Breast epithelium (tissue), 4 donors: ENCODE measurements around the gene RETREG3. TPM values are rescaled to one million over a fixed set of nuclear protein-coding genes. Genes with fewer than 3 reads are reported as not detected.
A peak's percentile ranks its signal among the peaks of the same experiment; 100 is the strongest.

Source experiments
- DNase-seq, 2 donors: peaks; one replicate each; pipeline ENCODE4 v3.0.0-alpha.2; 2019; ENCODE audit warnings: low spot score in 2 of 2
- H3K27ac ChIP-seq, 2 donors: fragments of 200-600 bp; sonication (generic) in 1 of 2; one replicate each; pipeline ENCODE4 v1.5.1; 2016 to 2019; ENCODE audit warnings: mild to moderate bottlenecking in 1 of 2
- H3K27me3 ChIP-seq, 2 donors: fragments of 200-600 bp; sonication (generic) in 1 of 2; one replicate each; pipeline versions ENCODE4 v1.5.1 to v1.6.0; 2017 to 2019; ENCODE audit warnings: control low read depth in 1 of 2, mild to moderate bottlenecking in 1 of 2
- H3K36me3 ChIP-seq: fragments of 200-600 bp; one replicate; pipeline ENCODE4 v1.5.1; 2019
- H3K4me1 ChIP-seq, 2 donors: fragments of 200-600 bp; sonication (generic); one replicate each; pipeline ENCODE4 v1.5.1; 2016 to 2019; ENCODE audit warnings: control low read depth in 1 of 2
- H3K4me3 ChIP-seq, 3 donors: fragments of 200-600 bp; sonication (generic); 1 replicate in 2 of 3; 2 replicates in 1 of 3; pipeline ENCODE4 v1.5.1; 2016 to 2019; ENCODE audit warnings: mild to moderate bottlenecking in 3 of 3, moderate library complexity in 2 of 3
- H3K9me3 ChIP-seq, 2 donors: fragments of 200-600 bp; sonication (generic) in 1 of 2; one replicate each; pipeline ENCODE4 v1.5.1; 2016 to 2019; ENCODE audit warnings: control low read depth in 1 of 2
- CTCF ChIP-seq, 3 donors: fragments of 450-650 bp; IDR thresholded peaks; one replicate each; pipeline ENCODE4 v1.5.1; 2016 to 2017; ENCODE audit warnings: antibody characterized with exemption in 3 of 3, mild to moderate bottlenecking in 3 of 3, moderate library complexity in 3 of 3
- POLR2A ChIP-seq: fragments of 450-650 bp; IDR thresholded peaks from one replicate; pipeline ENCODE4 v1.6.1; 2016; ENCODE audit warnings: antibody characterized with exemption, mild to moderate bottlenecking, moderate library complexity
- POLR2AphosphoS5 ChIP-seq, 3 donors: sonication (generic); formaldehyde crosslinking; IDR thresholded peaks; one replicate each; pipeline ENCODE4 v1.6.1; 2017; ENCODE audit warnings: antibody characterized with exemption in 3 of 3
- intact Hi-C: fragments of 100-400 bp; cut with DNase I; formaldehyde crosslinking; loops from one replicate; pipeline ENCODE4 v1.15.1; 2023; ENCODE audit warnings: low total_unique reads
- total RNA-seq, 3 donors: library from RNA; depleted of rRNA; stranded (reverse); fragments of >200 nt; gene quantifications; one replicate each; pipeline ENCODE4 v1.1.0, GENCODE V29; 2016

Gene RETREG3
- 10 to 100 TPM; 58.7 to 85.8 (median 62.4) TPM for total RNA-seq

GRCh38 chr17:42609182-42609813, at the start of gene RETREG3, which contains the start of gene TUBG1:
Gene RETREG3 (minus strand): TSS chr17:42609374. CDS start chr17:42609324, 50 bp downstream.
Gene TUBG1 (plus strand): TSS chr17:42609683. CDS start chr17:42609738, 55 bp downstream.
- H3K36me3 ChIP-seq, result no peaks in the 10 kb centered on the region
- peak within 1 kb of the TSS; percentile 71 to 92 (median 83) for H3K4me3 ChIP-seq
- no peaks in the 10 kb centered on the region for H3K27me3 ChIP-seq
- TF ChIP-seq CTCF (IDR thresholded peaks at IDR 0.05), result peak; percentile 17 to 63 (median 58)
- TF ChIP-seq POLR2A, result peak; percentile 90
- TF ChIP-seq POLR2AphosphoS5 (IDR thresholded peaks at IDR 0.05), result peak; percentile 66 to 93 (median 92)
- peak within 1 kb of the TSS; percentile 92 to 94 for H3K27ac ChIP-seq
- DNase-seq, result peak; percentile 97 to 98
- H3K9me3 ChIP-seq, result no peaks in the 10 kb centered on the region
- H3K4me1 ChIP-seq, result peaks cover 0 to 6% of the 10 kb centered on the region in 2 donors
- intact Hi-C loops, result loop anchor here (1.0 kb wide), 1 partner anchor 13 kb away; no protein-coding TSS in a partner anchor

- no peaks in the 10 kb centered on the region for H3K27me3 ChIP-seq
- H3K4me1 ChIP-seq, result peaks cover 0 to 4% of the 10 kb centered on the region in 2 donors
- DNase-seq, result no peak
- no peak overlapping the region for H3K4me3 ChIP-seq
- no peak for TF ChIP-seq CTCF (IDR thresholded peaks at IDR 0.05)
- TF ChIP-seq POLR2A, result no peak
- no peak for TF ChIP-seq POLR2AphosphoS5 (IDR thresholded peaks at IDR 0.05)
- no peak overlapping the region for H3K27ac ChIP-seq
- intact Hi-C loops, result no loop called here
- H3K36me3 ChIP-seq, result no peaks in the 10 kb centered on the region
- H3K9me3 ChIP-seq, result no peaks in the 10 kb centered on the region
Observed at GRCh38 chr17:42657824-42658588, 48.8 kb upstream of the RETREG3 start.

- H3K27ac ChIP-seq, result no peak overlapping the region
- H3K4me3 ChIP-seq, result no peak overlapping the region
- no peaks in the 10 kb centered on the region for H3K27me3 ChIP-seq
- peaks cover 0 to 4% of the 10 kb centered on the region in 2 donors for H3K4me1 ChIP-seq
- no peak for DNase-seq
- TF ChIP-seq POLR2AphosphoS5 (IDR thresholded peaks at IDR 0.05) (no peak), POLR2A (no peak), CTCF (IDR thresholded peaks at IDR 0.05) (no peak)
- H3K36me3 ChIP-seq, result no peaks in the 10 kb centered on the region
- no peaks in the 10 kb centered on the region for H3K9me3 ChIP-seq
- intact Hi-C loops, result no loop called here
Observed at GRCh38 chr17:42655528-42655927, 46.4 kb upstream of the RETREG3 start.

GRCh38 chr17:42653179-42654124, 44.3 kb upstream of the RETREG3 start:
- TF ChIP-seq CTCF (IDR thresholded peaks at IDR 0.05), result no peak
- no peak for TF ChIP-seq POLR2A
- no peak for TF ChIP-seq POLR2AphosphoS5 (IDR thresholded peaks at IDR 0.05)
- peak overlapping the region; percentile 77 to 85 for H3K27ac ChIP-seq
- DNase-seq, result peak in 1 of 2 donors; percentile 59
- H3K4me1 ChIP-seq, result no peaks in the 10 kb centered on the region
- H3K9me3 ChIP-seq, result no peaks in the 10 kb centered on the region
- peak overlapping the region; percentile 36 to 63 (median 46) for H3K4me3 ChIP-seq
- no peaks in the 10 kb centered on the region for H3K27me3 ChIP-seq
- no peaks in the 10 kb centered on the region for H3K36me3 ChIP-seq
- intact Hi-C loops, result no loop called here
